Body of pancreas (tissue), 4 donors: ENCODE data around the gene ATXN7L3B. TPM values are rescaled to one million over a fixed set of nuclear protein-coding genes. Genes with fewer than 3 reads are reported as not detected.

Source experiments
- ATAC-seq: fragments of 150-250 bp; one replicate; pipeline ENCODE4 v1.9.1; 2016
- DNase-seq, 4 donors: peaks; one replicate each; pipeline ENCODE4 v3.0.0-alpha.2; 2019
- H3K27ac ChIP-seq, 4 donors: fragments of 200-600 bp; sonication (generic); 1 replicate in 3 of 4; 2 replicates in 1 of 4; pipeline versions ENCODE4 v1.5.1 to v1.6.1; 2016 to 2019; ENCODE audit warnings: mild to moderate bottlenecking in 1 of 4, mixed read lengths in 1 of 4, moderate library complexity in 1 of 4
- H3K27me3 ChIP-seq, 2 donors: fragments of 200-600 bp; sonication (generic); one replicate each; pipeline ENCODE4 v1.6.0; 2016; ENCODE audit warnings: mild to moderate bottlenecking in 1 of 2
- H3K36me3 ChIP-seq, 2 donors: fragments of 200-600 bp; sonication (generic); replicated peaks in 1 of 2; 2 replicates each; pipeline ENCODE4 v1.5.1; 2016; ENCODE audit warnings: low read depth in 2 of 2; ENCODE audit not compliant: insufficient read depth in 1 of 2
- H3K4me1 ChIP-seq: fragments of 200-600 bp; sonication (generic); one replicate; pipeline ENCODE4 v1.6.0; 2016
- H3K4me3 ChIP-seq, 2 donors: fragments of 200-600 bp; sonication (generic); 1 replicate in 1 of 2; 2 replicates in 1 of 2; pipeline ENCODE4 v1.5.1; 2016 to 2019
- H3K9me3 ChIP-seq, 3 donors: fragments of 200-600 bp; sonication (generic); 1 replicate in 2 of 3; 2 replicates in 1 of 3; pipeline ENCODE4 v1.5.1; 2016
- POLR2A ChIP-seq, 3 donors: fragments of 450-650 bp; IDR thresholded peaks; one replicate each; pipeline ENCODE4 v1.6.1; 2016; ENCODE audit warnings: antibody characterized with exemption in 3 of 3, mild to moderate bottlenecking in 2 of 3
- WGBS, 2 donors: methylation state at CpG; one replicate each; pipeline ENCODE4 v1.1.5; 2017; 5-methylcytosine and 5-hydroxymethylcytosine counted together
- intact Hi-C: fragments of 100-400 bp; cut with DNase I; formaldehyde crosslinking; loops from one replicate; pipeline ENCODE4 v1.15.1; 2023
- total RNA-seq, 2 donors: library from RNA; depleted of rRNA; stranded (reverse); fragments of >200 nt; gene quantifications; one replicate each; pipeline ENCODE4 v1.1.0, GENCODE V29; 2016
- TF ChIP-seq, protein P1 (sequence below), 7 experiments: fragments of 450-650 bp in 4 of 7; fragments of 200-600 bp in 3 of 7; sonication (generic) in 3 of 7; IDR thresholded peaks; one replicate each; pipeline ENCODE4 v1.5.1; 2016 to 2019; ENCODE audit warnings: antibody characterized with exemption in 7 of 7

The ATXN7L3B gene
- total RNA-seq, 2 donors from 2014 or later: 16.8 to 17.4 TPM

DNA sequence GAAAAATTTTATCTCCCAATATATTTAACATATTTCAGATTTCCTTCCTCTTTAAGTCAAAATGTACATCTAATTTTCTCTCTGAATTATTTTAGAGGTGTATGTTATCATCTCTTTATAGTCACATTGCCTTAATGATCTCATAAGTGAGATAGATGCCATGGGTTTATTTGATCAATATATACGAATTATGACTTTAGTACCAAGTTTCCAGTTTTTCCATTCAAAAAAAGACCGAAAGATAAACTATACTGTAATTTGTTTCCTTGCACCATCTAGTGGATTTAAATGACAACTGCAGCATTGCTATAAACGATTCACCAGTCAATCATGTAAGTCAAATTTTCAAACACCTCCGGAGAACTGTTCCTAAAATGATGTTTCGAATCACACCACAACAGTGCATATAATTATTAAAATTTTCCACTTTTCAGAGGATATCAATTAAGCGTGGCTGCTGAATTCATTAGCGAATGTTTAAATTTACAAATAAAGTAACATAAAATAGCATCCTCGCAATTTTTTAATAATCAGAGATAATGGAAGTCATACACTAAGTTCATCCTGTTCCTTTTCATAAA is 419 bp upstream of the ATXN7L3B start:
- no peak for DNase-seq
- Histone ChIP-seq H3K27me3 (no peaks in the 10 kb centered on the region), H3K4me3 (peak overlapping the region; percentile 76 to 81), H3K36me3 (no peaks in the 10 kb centered on the region), H3K27ac (peak overlapping the region; percentile 68 to 97 (median 92)), H3K9me3 (no peaks in the 10 kb centered on the region), H3K4me1 (peaks cover 38% of the 10 kb centered on the region)
- intact Hi-C loops: no loop called here
- 0% methylated on average over 8 of the region's 8 CpGs for WGBS, 2 donors
- peak; percentile 41 for ATAC-seq
- TF ChIP-seq, protein P1, sequence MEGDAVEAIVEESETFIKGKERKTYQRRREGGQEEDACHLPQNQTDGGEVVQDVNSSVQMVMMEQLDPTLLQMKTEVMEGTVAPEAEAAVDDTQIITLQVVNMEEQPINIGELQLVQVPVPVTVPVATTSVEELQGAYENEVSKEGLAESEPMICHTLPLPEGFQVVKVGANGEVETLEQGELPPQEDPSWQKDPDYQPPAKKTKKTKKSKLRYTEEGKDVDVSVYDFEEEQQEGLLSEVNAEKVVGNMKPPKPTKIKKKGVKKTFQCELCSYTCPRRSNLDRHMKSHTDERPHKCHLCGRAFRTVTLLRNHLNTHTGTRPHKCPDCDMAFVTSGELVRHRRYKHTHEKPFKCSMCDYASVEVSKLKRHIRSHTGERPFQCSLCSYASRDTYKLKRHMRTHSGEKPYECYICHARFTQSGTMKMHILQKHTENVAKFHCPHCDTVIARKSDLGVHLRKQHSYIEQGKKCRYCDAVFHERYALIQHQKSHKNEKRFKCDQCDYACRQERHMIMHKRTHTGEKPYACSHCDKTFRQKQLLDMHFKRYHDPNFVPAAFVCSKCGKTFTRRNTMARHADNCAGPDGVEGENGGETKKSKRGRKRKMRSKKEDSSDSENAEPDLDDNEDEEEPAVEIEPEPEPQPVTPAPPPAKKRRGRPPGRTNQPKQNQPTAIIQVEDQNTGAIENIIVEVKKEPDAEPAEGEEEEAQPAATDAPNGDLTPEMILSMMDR (IDR thresholded peaks at IDR 0.05): peak; percentile 27 to 79 (median 65)
- no peak for TF ChIP-seq POLR2A (IDR thresholded peaks at IDR 0.05)

DNA sequence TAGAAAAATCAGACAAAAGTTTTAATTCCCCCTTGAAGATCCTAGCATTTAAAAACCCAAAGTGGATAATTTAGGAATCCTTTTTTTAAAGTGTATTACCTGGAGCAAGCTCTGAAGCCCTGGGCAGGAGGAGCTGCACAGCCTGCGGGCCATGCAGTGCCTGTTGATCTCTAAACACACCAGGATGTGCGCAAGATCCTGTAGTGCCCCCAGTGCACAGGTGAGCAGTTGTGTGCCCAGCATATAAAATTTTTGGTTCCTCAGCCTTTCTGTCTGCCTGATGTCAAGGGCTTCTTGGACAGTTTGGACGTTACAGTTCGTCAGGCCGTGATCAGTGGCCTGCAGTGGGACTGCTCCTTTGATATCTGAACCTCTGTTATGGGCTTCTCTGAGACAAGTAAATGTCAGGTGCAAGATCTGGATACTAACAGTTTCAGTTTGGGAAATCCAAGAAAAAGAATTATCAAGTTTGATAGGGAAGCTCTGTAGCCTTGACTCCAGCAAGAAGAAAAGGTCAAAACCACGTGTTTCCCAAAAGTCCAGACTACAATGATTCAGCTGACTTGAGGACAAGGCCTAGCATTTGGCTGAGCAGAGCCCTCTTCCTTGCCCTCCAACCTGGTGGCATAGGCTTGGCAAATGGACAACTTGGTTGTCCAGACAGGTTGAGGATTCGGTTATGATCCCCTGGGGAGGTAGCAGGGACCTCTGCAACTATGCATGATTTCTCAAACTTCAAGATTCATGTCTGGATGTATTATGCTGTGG is 1.0 kb downstream of the ATXN7L3B start:
- H3K27ac ChIP-seq: peak overlapping the region; percentile 68 to 97 (median 92)
- DNase-seq: peak in 2 of 4 donors; percentile 13 to 26
- no peak for ATAC-seq

DNA sequence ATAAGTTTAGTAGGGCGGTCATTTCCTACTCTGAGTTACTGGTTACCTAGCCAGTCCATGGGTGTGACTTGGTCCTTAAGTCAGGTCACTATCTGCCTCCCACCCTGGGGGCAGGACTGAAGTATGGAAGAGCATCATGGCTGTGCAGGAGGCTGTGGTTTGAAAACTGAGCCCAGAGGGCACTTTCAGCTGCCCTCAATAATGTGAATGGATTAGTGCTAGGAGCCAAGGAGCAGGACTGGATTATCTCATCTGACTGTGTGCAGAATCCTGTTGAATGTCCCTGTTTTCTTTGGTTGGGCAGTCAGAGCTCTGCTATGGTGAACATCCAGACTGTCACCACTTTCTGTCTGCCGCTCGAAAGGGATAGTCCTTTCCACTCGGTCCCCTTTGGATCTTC is 1.6 kb downstream of the ATXN7L3B start:
- Histone ChIP-seq H3K4me1 (peaks cover 42% of the 10 kb centered on the region), H3K9me3 (no peaks in the 10 kb centered on the region)

More for the DNA sequence above, 1.0 kb downstream of the ATXN7L3B start:
- Histone ChIP-seq H3K4me3 (peak overlapping the region; percentile 76 to 81), H3K36me3 (no peaks in the 10 kb centered on the region), H3K4me1 (peaks cover 42% of the 10 kb centered on the region), H3K9me3 (no peaks in the 10 kb centered on the region), H3K27me3 (no peaks in the 10 kb centered on the region)
- intact Hi-C loops: no loop called here
- WGBS, 2 donors: 15% methylated on average over 7 of the region's 7 CpGs
- TF ChIP-seq, protein P1 (IDR thresholded peaks at IDR 0.05): no peak
- no peak for TF ChIP-seq POLR2A (IDR thresholded peaks at IDR 0.05)

GRCh38 chr12:74539765-74540526 is 2.3 kb downstream of the ATXN7L3B start:
- intact Hi-C loops: no loop called here
- H3K4me1 ChIP-seq: peaks cover 42% of the 10 kb centered on the region
- no peak for ATAC-seq
- H3K36me3 ChIP-seq: no peaks in the 10 kb centered on the region
- TF ChIP-seq, protein P1 (IDR thresholded peaks at IDR 0.05): no peak
- no peak for TF ChIP-seq POLR2A (IDR thresholded peaks at IDR 0.05)
- H3K27me3 ChIP-seq: no peaks in the 10 kb centered on the region
- H3K4me3 ChIP-seq: no peak overlapping the region
- no peaks in the 10 kb centered on the region for H3K9me3 ChIP-seq
- DNase-seq: no peak
- H3K27ac ChIP-seq: peak overlapping the region in 1 of 4 donors; percentile 17
- 26 to 54% methylated on average over 6 of the region's 6 CpGs for WGBS, 2 donors

More for the DNA sequence above, 1.6 kb downstream of the ATXN7L3B start:
- no peaks in the 10 kb centered on the region for H3K27me3 ChIP-seq
- intact Hi-C loops: no loop called here
- no peaks in the 10 kb centered on the region for H3K36me3 ChIP-seq
- no peak overlapping the region for H3K4me3 ChIP-seq
- peak overlapping the region in 1 of 4 donors; percentile 17 for H3K27ac ChIP-seq
- ATAC-seq: no peak
- 55 to 62% methylated on average over 4 of the region's 4 CpGs for WGBS, 2 donors
- TF ChIP-seq POLR2A (IDR thresholded peaks at IDR 0.05): no peak
- TF ChIP-seq, protein P1 (IDR thresholded peaks at IDR 0.05): no peak
- DNase-seq: no peak
